GM21717 (cell line): ENCODE data around the gene LRMDA.

ENCODE experiments used
- ATAC-seq: cut with Tn5 transposase; IDR thresholded peaks from one replicate; pipeline ENCODE4 v1.9.1; 2021; ENCODE audit warnings: mild to moderate bottlenecking, moderate library complexity; ENCODE audit not compliant: unreplicated experiment

The LRMDA gene

DNA sequence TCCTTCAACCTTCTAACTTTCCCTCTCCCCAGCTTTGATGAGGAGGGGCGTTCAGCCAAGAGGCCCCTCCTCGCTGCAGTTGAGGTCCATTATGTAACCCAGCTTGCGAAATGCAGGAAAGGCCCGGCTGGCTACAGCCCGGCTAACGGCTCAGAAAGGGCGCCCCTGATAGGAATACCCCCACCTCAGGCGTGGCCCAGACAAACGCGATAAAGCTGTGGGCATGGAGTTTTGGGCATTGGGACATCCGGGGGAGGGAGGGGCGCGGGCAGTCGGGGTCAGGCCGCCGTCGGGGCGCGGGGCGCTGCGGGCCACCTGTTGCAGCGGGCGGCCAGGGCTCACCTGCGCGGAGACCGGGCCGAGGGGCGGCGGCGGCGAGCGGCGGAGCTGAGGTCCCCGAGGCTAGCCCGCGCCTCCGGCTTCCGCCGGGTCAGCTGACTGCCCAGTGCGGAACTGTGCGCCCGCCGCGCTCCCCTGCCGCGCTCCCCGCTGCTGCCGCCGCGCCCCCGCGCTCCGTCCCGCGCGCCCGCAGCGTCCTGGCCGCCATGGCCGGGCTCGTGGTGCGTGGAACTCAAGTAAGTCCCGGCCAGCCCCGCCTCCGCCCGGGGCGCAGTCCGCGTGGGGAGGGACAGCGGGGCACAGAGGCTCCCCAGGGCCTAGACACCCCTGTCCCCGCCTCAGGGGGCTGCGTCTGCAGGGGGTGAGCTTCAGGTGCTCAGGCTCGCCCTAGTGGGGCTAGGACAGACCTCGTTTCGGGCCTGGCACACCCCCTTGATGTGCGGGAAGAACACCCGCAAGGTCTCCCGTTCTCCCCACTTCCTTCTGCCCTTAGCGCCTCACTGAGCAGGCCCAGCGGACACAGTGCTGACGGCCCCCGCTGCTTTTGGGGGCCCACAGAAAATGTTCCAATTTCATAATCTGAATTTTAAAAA is at the start of gene LRMDA:
Gene LRMDA, plus strand, starts transcription at position 445 of the 932 bp plus-strand sequence.
- ATAC-seq: no peak

DNA sequence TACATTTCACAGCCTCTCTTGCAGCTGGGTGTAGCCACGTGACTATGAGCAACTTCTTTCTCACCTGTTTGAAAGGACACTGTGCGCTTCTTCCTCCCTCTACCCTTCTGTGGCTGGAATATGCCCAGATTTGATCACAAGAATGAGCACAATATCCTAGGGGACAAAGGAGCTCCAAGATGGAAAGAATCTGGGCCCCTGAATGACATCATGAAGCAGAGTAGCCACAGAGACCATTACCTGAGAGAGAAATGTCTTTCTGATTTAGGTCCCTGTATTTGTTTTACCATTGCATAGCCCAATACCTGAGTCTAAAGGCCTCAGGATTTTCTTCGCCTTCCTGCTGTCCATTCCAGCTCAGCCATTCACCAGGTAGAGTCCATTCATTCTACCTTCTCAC is 45.3 kb upstream of the LRMDA start:
- ATAC-seq: no peak

GRCh38 chr10:75388082-75388481 is 43.3 kb upstream of the LRMDA start:
- ATAC-seq: no peak

GRCh38 chr10:75390178-75390577 is 41.2 kb upstream of the LRMDA start:
- no peak for ATAC-seq

DNA sequence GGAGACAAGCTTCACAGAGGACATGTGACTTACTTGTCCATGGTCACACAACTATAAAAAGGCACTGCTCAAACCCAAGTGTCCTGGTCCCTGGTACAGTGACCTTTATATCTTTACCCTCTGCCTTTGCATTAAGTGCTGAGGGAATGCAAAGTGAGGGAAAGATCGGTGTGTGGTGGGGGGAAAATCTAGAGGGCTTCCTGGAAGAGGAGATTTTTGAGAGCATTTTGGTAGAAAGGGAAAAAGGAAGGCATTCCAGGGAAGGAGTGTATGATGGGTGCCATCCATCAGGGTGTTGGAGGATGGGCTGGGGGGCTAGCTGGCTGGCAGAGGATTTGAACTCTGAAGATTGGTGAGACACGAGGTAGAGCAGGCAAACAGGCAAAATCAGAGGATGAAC is 39.2 kb upstream of the LRMDA start:
- no peak for ATAC-seq

DNA sequence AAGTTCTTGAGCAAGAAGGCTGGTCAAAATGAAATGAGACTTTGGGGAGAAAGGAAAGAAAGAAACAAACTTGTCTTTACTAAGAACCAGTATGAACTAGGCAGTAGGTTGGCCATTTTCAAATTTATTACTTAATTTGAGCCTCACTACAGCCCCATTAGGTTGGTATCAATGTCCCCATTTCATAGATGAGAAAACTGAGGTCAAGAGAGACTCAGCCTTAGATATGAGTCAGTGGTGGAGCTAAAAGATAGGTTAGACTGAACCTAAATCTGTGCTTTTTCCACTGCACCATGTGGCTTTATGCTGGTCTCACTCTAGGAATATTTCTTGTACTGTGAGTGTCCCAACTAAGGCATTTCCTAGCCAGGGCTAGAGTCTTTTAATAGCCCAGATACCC is 38.7 kb upstream of the LRMDA start:
- ATAC-seq: no peak

DNA sequence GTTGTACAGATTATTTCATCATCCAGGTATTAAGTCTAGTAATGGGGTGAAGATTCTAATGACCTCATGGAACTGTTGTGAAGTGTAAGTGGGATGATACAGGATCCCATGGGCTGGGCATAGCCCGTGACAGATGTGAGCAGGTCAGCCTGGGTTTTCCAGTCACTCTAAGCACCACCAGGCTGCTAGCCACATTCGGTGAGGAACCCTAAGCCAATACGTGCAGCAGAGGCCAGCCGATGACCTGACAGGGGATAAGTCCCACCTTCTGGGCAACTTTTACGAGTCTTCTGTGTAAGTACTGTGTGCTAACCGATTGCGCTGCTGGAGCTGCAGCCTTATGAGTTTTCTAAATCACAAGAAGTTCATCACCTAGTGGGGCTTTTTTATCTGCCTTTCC is 37.2 kb upstream of the LRMDA start:
- ATAC-seq: no peak

- no peak for ATAC-seq
Measured at GRCh38 chr10:75395066-75395931, 36.1 kb upstream of the LRMDA start.

GRCh38 chr10:75395932-75396630 is 35.3 kb upstream of the LRMDA start:
- ATAC-seq: no peak

- ATAC-seq: no peak
Measured at GRCh38 chr10:75396631-75397495, 34.6 kb upstream of the LRMDA start.

DNA sequence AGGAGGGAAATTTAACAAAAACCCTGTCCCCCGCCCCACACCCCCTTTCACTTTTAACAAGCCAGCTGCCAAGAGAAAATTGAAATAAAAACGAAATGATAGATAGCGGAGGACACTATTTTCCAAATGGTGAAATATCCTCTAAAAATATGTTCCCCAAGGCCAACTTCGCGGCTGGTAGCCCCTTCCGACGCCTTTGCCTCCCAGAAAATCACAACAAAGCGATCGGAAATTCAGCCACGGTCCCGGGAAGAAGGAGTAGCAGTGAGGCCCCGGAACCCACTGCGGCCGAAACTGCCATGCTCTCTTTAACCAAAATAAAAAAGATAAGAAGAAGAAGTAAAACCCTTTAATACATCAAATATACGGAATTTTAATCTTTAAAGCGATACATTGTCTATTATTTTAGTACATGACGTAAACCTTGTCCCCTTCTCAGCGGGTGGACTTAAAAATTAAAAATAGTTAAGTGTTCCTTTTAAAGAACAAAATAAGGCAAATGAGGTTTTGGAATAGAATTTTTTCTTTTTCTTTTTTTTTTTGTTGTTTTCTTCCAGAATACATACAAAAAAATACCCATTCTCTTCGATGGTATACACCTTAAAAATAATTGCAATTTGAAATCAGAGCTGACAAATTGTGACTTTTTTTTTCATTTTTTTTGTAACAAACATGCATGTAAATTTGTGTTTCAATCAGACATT is 33.8 kb upstream of the LRMDA start:
- ATAC-seq: no peak

DNA sequence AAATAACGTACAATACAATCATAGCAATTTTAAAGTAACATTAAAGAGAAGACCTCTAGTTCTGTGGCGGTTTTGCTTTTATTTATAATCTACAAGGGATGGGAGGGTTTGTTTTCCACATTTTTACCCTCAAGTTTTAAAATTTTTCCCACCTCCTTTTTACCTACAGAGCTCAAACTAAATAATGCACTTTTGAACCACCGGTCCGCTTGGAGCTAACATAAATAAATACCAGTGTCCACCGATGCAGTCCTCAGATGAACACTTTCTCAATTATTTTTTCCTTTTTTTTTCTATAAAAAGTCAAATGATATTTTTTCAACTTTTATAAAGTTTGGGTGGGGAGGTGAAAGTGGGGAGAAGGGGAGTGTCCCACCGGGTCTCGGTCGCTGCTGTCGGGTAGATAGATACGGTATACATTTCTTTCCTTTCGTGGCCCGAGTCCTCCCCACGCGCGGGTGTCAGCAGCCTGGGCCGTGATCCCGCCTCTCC is 33.2 kb upstream of the LRMDA start:
- ATAC-seq: no peak

GRCh38 chr10:75398692-75399460 is 32.5 kb upstream of the LRMDA start:
- no peak for ATAC-seq

- ATAC-seq: no peak
Measured at GRCh38 chr10:75399461-75400162, 31.8 kb upstream of the LRMDA start.

- ATAC-seq: no peak
Measured at GRCh38 chr10:75400163-75400770, 31.2 kb upstream of the LRMDA start.

DNA sequence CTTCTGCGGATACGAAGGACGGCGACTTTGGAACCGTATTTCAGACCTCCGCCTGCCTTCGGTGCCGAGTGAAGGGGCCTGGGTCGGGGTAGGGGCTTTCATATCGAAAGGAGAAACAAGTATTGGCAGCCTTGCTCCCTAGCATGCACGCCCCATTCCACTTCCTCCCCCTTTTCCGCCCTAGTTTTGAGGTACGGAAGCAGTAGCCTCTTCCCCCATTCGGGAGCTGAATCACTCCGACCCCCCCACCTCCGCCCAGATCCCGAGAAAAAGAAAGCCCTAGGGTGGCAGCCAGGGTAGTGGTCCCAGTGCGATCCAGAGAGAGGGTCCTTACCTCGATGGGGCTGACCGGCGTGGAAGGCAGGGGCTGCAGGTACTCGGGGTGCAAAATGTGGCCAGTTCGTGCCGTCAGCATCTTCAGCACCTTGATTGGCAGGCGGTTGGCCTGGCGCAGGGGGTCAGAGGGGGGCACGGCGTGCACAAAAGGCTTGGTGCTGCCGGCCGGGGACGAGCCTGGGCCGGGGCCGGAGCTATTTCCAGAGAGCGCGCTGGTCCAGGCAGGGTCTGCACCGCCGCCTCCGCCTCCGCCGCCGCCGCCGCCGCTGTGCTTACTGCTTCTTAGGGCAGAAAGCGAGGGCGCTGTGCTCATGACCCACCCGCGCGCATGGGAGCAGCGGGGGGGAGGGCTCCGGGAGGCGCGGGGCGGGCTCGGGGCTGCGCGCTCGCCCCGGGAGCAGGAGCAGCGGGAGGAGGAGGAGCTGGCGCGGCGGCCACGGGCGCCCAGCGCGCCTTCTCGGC is 30.5 kb upstream of the LRMDA start:
- no peak for ATAC-seq
